SHP77 (cell line): ENCODE measurements around the gene IGFL3.
A peak's percentile ranks its signal among the peaks of the same experiment; 100 is the strongest.
"Not testable (repeated sequence)": the region's sequence is repeated elsewhere in the genome, so short reads cannot be mapped to it uniquely, and the experiment has no call there.

Experiments
- DNase-seq, 2 experiments: peaks; one replicate each; lab custom pipeline; 2025; lab: John Stamatoyannopoulos, UW

IGFL3 gene

GRCh38 chr19:46124638-46125115 is at the start of gene IGFL3:
TSS of gene IGFL3 (minus strand) at chr19:46124688. CDS start at chr19:46124649, 39 bp downstream.
- no peak for DNase-seq

- no peak for DNase-seq
These were observed 49.5 kb upstream of the IGFL3 start for GRCh38 chr19:46173886-46174480.

GRCh38 chr19:46162731-46163130 is 38.2 kb upstream of the IGFL3 start:
- DNase-seq = no peak

GRCh38 chr19:46161642-46162257 is 37.3 kb upstream of the IGFL3 start:
- DNase-seq = not testable (repeated sequence)

GRCh38 chr19:46160233-46160775 is 35.8 kb upstream of the IGFL3 start:
- no peak for DNase-seq

GRCh38 chr19:46159418-46160232 is 35.1 kb upstream of the IGFL3 start:
- DNase-seq = no peak

- DNase-seq = no peak
These were observed 30.7 kb upstream of the IGFL3 start for GRCh38 chr19:46155237-46155636.

- no peak for DNase-seq
These were observed 26.1 kb upstream of the IGFL3 start for GRCh38 chr19:46150606-46151005.

- DNase-seq = no peak
These were observed 23.4 kb upstream of the IGFL3 start, which contains the start of gene IGFL2 for GRCh38 chr19:46147791-46148288. TSS of gene IGFL2 (plus strand) at chr19:46148238. CDS start at chr19:46148279, 41 bp downstream.

- no peak for DNase-seq
These were observed 22.8 kb upstream of the IGFL3 start for GRCh38 chr19:46147166-46147740.

- no peak for DNase-seq
These were observed 20.3 kb upstream of the IGFL3 start for GRCh38 chr19:46144756-46145155.

- no peak for DNase-seq
These were observed 17.8 kb upstream of the IGFL3 start for GRCh38 chr19:46142294-46142693.

GRCh38 chr19:46141421-46141820 is 16.9 kb upstream of the IGFL3 start:
- DNase-seq = no peak

GRCh38 chr19:46137915-46138473 is 13.5 kb upstream of the IGFL3 start:
- DNase-seq = no peak

GRCh38 chr19:46134527-46134926 is 10.0 kb upstream of the IGFL3 start:
- DNase-seq = peak in 1 of 2 experiments; percentile 16

GRCh38 chr19:46133777-46134241 is 9.3 kb upstream of the IGFL3 start:
- DNase-seq = no peak

- DNase-seq = peak; percentile 78 to 85
These were observed 8.7 kb upstream of the IGFL3 start for GRCh38 chr19:46133101-46133627.

GRCh38 chr19:46132508-46133100 is 8.1 kb upstream of the IGFL3 start:
- no peak for DNase-seq

- no peak for DNase-seq
These were observed 7.1 kb upstream of the IGFL3 start for GRCh38 chr19:46131485-46132143.

- DNase-seq = no peak
These were observed 1.6 kb upstream of the IGFL3 start for GRCh38 chr19:46126086-46126580.
